ENCODE measurements around the gene C2CD5. TPM values are rescaled to one million over a fixed set of nuclear protein-coding genes. Genes with fewer than 3 reads are reported as not detected.
"Not testable (repeated sequence)": the region's sequence is repeated elsewhere in the genome, so short reads cannot be mapped to it uniquely, and the experiment has no call there.

Gene C2CD5
- total and polyA plus RNA-seq, 2 donors (not counting 1 experiment from before 2014, with no cell fraction given): 24.6 to 61.7 TPM

DNA sequence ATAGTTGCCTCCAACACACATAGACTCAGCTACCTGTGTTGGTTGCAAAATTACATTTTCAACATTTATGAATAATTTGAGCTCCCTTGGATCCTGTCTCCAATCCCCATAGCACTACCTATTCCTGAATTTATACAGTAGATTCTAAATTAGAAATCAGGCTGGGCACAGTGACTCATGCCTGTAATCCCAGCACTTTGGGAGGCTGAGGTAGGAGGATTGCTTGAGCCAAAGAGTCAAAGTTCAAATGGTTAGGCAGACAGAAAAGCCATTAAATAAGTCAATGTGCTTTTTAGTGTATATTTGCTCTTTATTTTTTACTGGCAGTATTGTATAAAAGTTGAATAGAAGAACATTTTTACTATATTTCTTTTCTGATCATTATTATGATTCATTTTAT, 24.9 kb upstream of the C2CD5 start:
- no peaks in the 10 kb centered on the region for H3K4me1 Mint-ChIP-seq
- ATAC-seq (ENCODE audit: low read depth) (no peak), DNase-seq (no peak)
- Histone ChIP-seq H3K9me3 (ENCODE audit: control extremely low read depth in 1 of 3, control insufficient read depth in 2 of 3, insufficient read depth in 1 of 3, low read length in 2 of 3) (no peaks in the 10 kb centered on the region), H3K36me3 (replicated peaks in 1 of 2; ENCODE audit: control extremely low read depth in 1 of 2, control insufficient read depth in 1 of 2, extremely low read depth in 1 of 2, insufficient read depth in 2 of 2, low read length in 1 of 2) (no peaks in the 10 kb centered on the region), H3K27me3 (replicated peaks in 1 of 4; ENCODE audit: control extremely low read depth in 1 of 4, control insufficient read depth in 3 of 4, insufficient read depth in 4 of 4, low read length in 3 of 4) (peaks cover 0 to 3% (median 0%) of the 10 kb centered on the region in 4 experiments), H3K27ac (ENCODE audit: low read length in 2 of 2) (no peak overlapping the region), H3K4me3 (ENCODE audit: control extremely low read depth in 1 of 5, extremely low read depth in 1 of 5, insufficient read depth in 1 of 5, low read depth in 2 of 5, low read length in 4 of 5) (no peak overlapping the region), H3K4me2 (replicated peaks; ENCODE audit: low read depth, low read length, poor library complexity, severe bottlenecking) (no peak overlapping the region), H2AFZ (ENCODE audit: insufficient read depth, low read depth, low read length, poor library complexity, severe bottlenecking) (no peak overlapping the region), H3K4me1 (ENCODE audit: control insufficient read depth in 2 of 2, insufficient read depth in 2 of 2, low read length in 2 of 2) (no peaks in the 10 kb centered on the region), H3K9ac (ENCODE audit: low read length) (no peak overlapping the region), H4K20me1 (ENCODE audit: control insufficient read depth, insufficient read depth, low read length, poor library complexity, severe bottlenecking) (no peaks in the 10 kb centered on the region), H3K79me2 (ENCODE audit: control insufficient read depth, insufficient read depth, low read length) (no peaks in the 10 kb centered on the region)
- no peak overlapping the region for H3K4me3 Mint-ChIP-seq
- POLR2A ChIA-PET: no interaction called here
- CTCF ChIA-PET: no interaction called here
- no peaks in the 10 kb centered on the region for H3K9me3 Mint-ChIP-seq (ENCODE audit: insufficient read depth)
- intact Hi-C loops (cut with micrococcal nuclease): no loop called here
- peaks cover 26% of the 10 kb centered on the region for H3K27me3 Mint-ChIP-seq
- TF ChIP-seq EZH2 (IDR thresholded peaks at IDR 0.05; ENCODE audit: borderline replicate concordance, insufficient read depth, low read depth, low read length, poor library complexity, severe bottlenecking): no peak
- TF ChIP-seq, protein P1, sequence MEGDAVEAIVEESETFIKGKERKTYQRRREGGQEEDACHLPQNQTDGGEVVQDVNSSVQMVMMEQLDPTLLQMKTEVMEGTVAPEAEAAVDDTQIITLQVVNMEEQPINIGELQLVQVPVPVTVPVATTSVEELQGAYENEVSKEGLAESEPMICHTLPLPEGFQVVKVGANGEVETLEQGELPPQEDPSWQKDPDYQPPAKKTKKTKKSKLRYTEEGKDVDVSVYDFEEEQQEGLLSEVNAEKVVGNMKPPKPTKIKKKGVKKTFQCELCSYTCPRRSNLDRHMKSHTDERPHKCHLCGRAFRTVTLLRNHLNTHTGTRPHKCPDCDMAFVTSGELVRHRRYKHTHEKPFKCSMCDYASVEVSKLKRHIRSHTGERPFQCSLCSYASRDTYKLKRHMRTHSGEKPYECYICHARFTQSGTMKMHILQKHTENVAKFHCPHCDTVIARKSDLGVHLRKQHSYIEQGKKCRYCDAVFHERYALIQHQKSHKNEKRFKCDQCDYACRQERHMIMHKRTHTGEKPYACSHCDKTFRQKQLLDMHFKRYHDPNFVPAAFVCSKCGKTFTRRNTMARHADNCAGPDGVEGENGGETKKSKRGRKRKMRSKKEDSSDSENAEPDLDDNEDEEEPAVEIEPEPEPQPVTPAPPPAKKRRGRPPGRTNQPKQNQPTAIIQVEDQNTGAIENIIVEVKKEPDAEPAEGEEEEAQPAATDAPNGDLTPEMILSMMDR (IDR thresholded peaks at IDR 0.05): no peak
- no peak overlapping the region for H3K27ac Mint-ChIP-seq

DNA sequence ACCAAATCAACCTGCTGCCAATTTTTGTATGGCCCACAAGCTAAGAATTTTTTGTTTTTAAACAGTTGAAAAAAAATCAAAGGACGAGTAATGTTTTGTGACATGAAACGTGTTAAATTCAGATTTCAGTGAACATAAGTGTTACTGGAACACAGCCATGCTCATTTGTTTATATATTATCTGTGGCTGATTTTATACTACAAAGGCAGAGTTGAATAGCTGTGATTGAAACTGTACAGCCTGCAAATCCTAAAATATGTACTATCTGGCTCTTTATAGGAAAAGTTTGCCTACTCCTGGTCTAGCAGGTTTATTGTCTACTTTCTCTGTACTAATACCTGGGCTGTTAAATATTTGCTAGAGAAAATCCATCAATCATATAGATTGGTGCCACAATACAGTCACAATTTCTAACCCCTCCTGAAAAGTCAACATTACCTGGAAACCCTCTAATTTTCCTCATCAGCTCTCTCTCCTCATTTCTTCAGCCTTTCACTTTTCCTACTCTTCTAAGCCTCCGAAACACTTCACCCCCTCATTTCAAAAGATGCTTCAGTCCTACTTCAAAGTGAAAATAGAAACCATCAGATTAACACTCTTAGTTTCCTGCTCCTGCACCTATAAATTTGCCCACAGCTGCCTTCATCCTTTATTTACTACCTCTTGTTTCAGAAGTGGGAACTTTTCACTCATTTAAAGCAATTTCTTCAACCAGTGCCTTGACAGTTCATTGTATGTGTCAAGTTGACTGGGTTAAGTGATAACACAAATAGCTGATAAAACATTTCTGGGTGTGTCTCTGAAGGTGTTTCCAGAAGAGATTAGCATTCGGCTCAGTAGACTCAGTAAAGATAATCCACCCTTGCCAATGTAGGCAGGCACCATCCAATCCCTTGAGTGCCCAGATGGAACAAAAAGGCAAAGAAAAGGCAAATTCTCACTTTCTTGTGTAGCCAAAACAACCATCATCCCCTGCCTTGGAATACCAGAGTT, 18.0 kb upstream of the C2CD5 start:
- WGBS (ENCODE audit: insufficient coverage): 100% methylated on average over 3 of the region's 4 CpGs
- POLR2A ChIA-PET: no interaction called here
- no peak for TF ChIP-seq EZH2 (IDR thresholded peaks at IDR 0.05; ENCODE audit: borderline replicate concordance, insufficient read depth, low read depth, low read length, poor library complexity, severe bottlenecking)
- TF ChIP-seq, protein P1 (IDR thresholded peaks at IDR 0.05): no peak
- H2AFZ ChIP-seq (ENCODE audit: insufficient read depth, low read depth, low read length, poor library complexity, severe bottlenecking): no peak overlapping the region
- no peak overlapping the region for H3K9ac ChIP-seq (ENCODE audit: low read length)
- no peaks in the 10 kb centered on the region for H3K27me3 ChIP-seq (replicated peaks in 1 of 4; ENCODE audit: control extremely low read depth in 1 of 4, control insufficient read depth in 3 of 4, insufficient read depth in 4 of 4, low read length in 3 of 4)
- H3K27ac ChIP-seq (ENCODE audit: low read length in 2 of 2): no peak overlapping the region
- CTCF ChIA-PET: no interaction called here
- H3K4me3 ChIP-seq (ENCODE audit: control extremely low read depth in 1 of 5, extremely low read depth in 1 of 5, insufficient read depth in 1 of 5, low read depth in 2 of 5, low read length in 4 of 5): no peak overlapping the region
- H3K27ac Mint-ChIP-seq: no peak overlapping the region
- H3K36me3 ChIP-seq (replicated peaks in 1 of 2; ENCODE audit: control extremely low read depth in 1 of 2, control insufficient read depth in 1 of 2, extremely low read depth in 1 of 2, insufficient read depth in 2 of 2, low read length in 1 of 2): no peaks in the 10 kb centered on the region
- H3K9me3 Mint-ChIP-seq (ENCODE audit: insufficient read depth): no peaks in the 10 kb centered on the region
- no peaks in the 10 kb centered on the region for H3K79me2 ChIP-seq (ENCODE audit: control insufficient read depth, insufficient read depth, low read length)
- no peak overlapping the region for H3K4me2 ChIP-seq (replicated peaks; ENCODE audit: low read depth, low read length, poor library complexity, severe bottlenecking)
- ATAC-seq (ENCODE audit: low read depth) (no peak), DNase-seq (no peak)
- H4K20me1 ChIP-seq (ENCODE audit: control insufficient read depth, insufficient read depth, low read length, poor library complexity, severe bottlenecking): no peaks in the 10 kb centered on the region
- H3K4me3 Mint-ChIP-seq: no peak overlapping the region
- H3K9me3 ChIP-seq (ENCODE audit: control extremely low read depth in 1 of 3, control insufficient read depth in 2 of 3, insufficient read depth in 1 of 3, low read length in 2 of 3): no peaks in the 10 kb centered on the region
- intact Hi-C loops (cut with micrococcal nuclease): no loop called here
- no peaks in the 10 kb centered on the region for H3K4me1 Mint-ChIP-seq
- no peaks in the 10 kb centered on the region for H3K4me1 ChIP-seq (ENCODE audit: control insufficient read depth in 2 of 2, insufficient read depth in 2 of 2, low read length in 2 of 2)
- H3K27me3 Mint-ChIP-seq: peaks cover 26% of the 10 kb centered on the region

DNA sequence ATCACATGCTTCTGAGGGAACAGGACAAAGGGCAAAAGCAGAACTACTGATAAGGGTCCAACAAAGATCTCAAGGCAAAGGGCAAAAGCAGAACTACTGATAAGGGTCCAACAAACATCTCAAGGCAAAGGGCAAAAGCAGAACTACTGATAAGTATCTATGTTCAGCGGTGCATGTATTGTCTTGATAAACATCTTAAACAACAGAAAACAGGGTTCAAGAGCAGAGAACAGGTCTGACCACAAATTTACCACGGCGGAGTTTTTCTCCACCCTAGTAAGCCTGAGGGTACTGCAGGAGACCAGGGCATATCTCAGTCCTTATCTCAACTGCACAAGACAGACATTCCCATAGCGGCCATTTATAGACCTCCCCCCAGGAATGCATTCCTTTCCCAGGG, 10.4 kb upstream of the C2CD5 start:
- intact Hi-C loops (cut with micrococcal nuclease); H3K4me1 ChIP-seq (ENCODE audit: control insufficient read depth in 2 of 2, insufficient read depth in 2 of 2, low read length in 2 of 2); H3K4me3 Mint-ChIP-seq; POLR2A ChIA-PET; CTCF ChIA-PET; H3K36me3 ChIP-seq (replicated peaks in 1 of 2; ENCODE audit: control extremely low read depth in 1 of 2, control insufficient read depth in 1 of 2, extremely low read depth in 1 of 2, insufficient read depth in 2 of 2, low read length in 1 of 2); H2AFZ ChIP-seq (ENCODE audit: insufficient read depth, low read depth, low read length, poor library complexity, severe bottlenecking); H3K4me3 ChIP-seq (ENCODE audit: control extremely low read depth in 1 of 5, extremely low read depth in 1 of 5, insufficient read depth in 1 of 5, low read depth in 2 of 5, low read length in 4 of 5); H3K27ac ChIP-seq (ENCODE audit: low read length in 2 of 2); H3K4me2 ChIP-seq (replicated peaks; ENCODE audit: low read depth, low read length, poor library complexity, severe bottlenecking); H3K27me3 ChIP-seq (replicated peaks in 1 of 4; ENCODE audit: control extremely low read depth in 1 of 4, control insufficient read depth in 3 of 4, insufficient read depth in 4 of 4, low read length in 3 of 4); ATAC-seq (ENCODE audit: low read depth); H3K27ac Mint-ChIP-seq; DNase-seq; H3K27me3 Mint-ChIP-seq; H4K20me1 ChIP-seq (ENCODE audit: control insufficient read depth, insufficient read depth, low read length, poor library complexity, severe bottlenecking); H3K9ac ChIP-seq (ENCODE audit: low read length); H3K4me1 Mint-ChIP-seq; H3K79me2 ChIP-seq (ENCODE audit: control insufficient read depth, insufficient read depth, low read length): not testable (repeated sequence)
- peaks cover 4 to 11% (median 11%) of the 10 kb centered on the region in 3 donors for H3K9me3 ChIP-seq (ENCODE audit: control extremely low read depth in 1 of 3, control insufficient read depth in 2 of 3, insufficient read depth in 1 of 3, low read length in 2 of 3)
- WGBS (ENCODE audit: insufficient coverage): 100% methylated on average over 2 of the region's 4 CpGs
- H3K9me3 Mint-ChIP-seq (ENCODE audit: insufficient read depth): peaks cover 13% of the 10 kb centered on the region

Data from B cell (primary cell).